Brain microvascular endothelial cell (primary cell): ENCODE measurements around the gene DYNC1H1.

Experiments
- DNase-seq: peaks from one replicate; pipeline ENCODE4 v3.0.0-alpha.2; 2020
- H3K27ac ChIP-seq: fragments of 250-450 bp; sonication (Bioruptor Pico); 2 replicates; pipeline ENCODE4 v1.5.1; 2020; ENCODE audit warnings: mild to moderate bottlenecking, moderate library complexity
- H3K27me3 ChIP-seq: fragments of 250-450 bp; sonication (Bioruptor Pico); replicated peaks from 2 replicates; pipeline ENCODE4 v1.5.1; 2020; ENCODE audit warnings: mild to moderate bottlenecking
- H3K36me3 ChIP-seq: fragments of 250-450 bp; sonication (Bioruptor Pico); replicated peaks from 2 replicates; pipeline ENCODE4 v1.5.1; 2020; ENCODE audit warnings: mild to moderate bottlenecking
- H3K4me3 ChIP-seq: 2 replicates; pipeline ENCODE4 v1.5.1; 2011; ENCODE audit warnings: low read depth, mild to moderate bottlenecking, control low read depth, low read length, moderate library complexity
- CTCF ChIP-seq: IDR thresholded peaks from 2 replicates; pipeline ENCODE4 v1.5.1; 2011; ENCODE audit warnings: low read depth, mild to moderate bottlenecking, moderate library complexity, low read length, control low read depth, inconsistent platforms; ENCODE audit errors: missing control alignments
- in situ Hi-C: cut with HindIII; loops from 2 replicates; pipeline ENCODE4 v1.10.0; 2017; ENCODE audit warnings: low sequenced_read_pairs, low pct_ligation_motif_present

Gene DYNC1H1

GRCh38 chr14:102040153-102040552, 75.8 kb downstream of the DYNC1H1 start:
- peaks cover 95% of the 10 kb centered on the region for H3K36me3 ChIP-seq
- no peaks in the 10 kb centered on the region for H3K27me3 ChIP-seq
- H3K4me3 ChIP-seq = no peak overlapping the region
- TF ChIP-seq CTCF = no peak
- in situ Hi-C loops = no loop called here
- no peak for DNase-seq
- no peak overlapping the region for H3K27ac ChIP-seq

- H3K4me3 ChIP-seq = no peak overlapping the region
Measured at GRCh38 chr14:102042699-102043098, 78.3 kb downstream of the DYNC1H1 start.

GRCh38 chr14:102043251-102044025, 79.1 kb downstream of the DYNC1H1 start:
- in situ Hi-C loops = no loop called here
- peaks cover 89% of the 10 kb centered on the region for H3K36me3 ChIP-seq
- DNase-seq = no peak
- no peak overlapping the region for H3K4me3 ChIP-seq
- no peak overlapping the region for H3K27ac ChIP-seq
- no peaks in the 10 kb centered on the region for H3K27me3 ChIP-seq
- TF ChIP-seq CTCF = no peak

More at GRCh38 chr14:102042699-102043098, 78.3 kb downstream of the DYNC1H1 start:
- Histone ChIP-seq H3K36me3 (peaks cover 89% of the 10 kb centered on the region), H3K27ac (no peak overlapping the region), H3K27me3 (no peaks in the 10 kb centered on the region)
- DNase-seq = no peak
- no peak for TF ChIP-seq CTCF
- in situ Hi-C loops = no loop called here

GRCh38 chr14:102044566-102044965, 80.2 kb downstream of the DYNC1H1 start:
- no peak for TF ChIP-seq CTCF
- Histone ChIP-seq H3K27me3 (no peaks in the 10 kb centered on the region), H3K4me3 (no peak overlapping the region), H3K36me3 (peaks cover 89% of the 10 kb centered on the region), H3K27ac (no peak overlapping the region)
- in situ Hi-C loops = no loop called here
- no peak for DNase-seq

GRCh38 chr14:102046337-102047278, 82.2 kb downstream of the DYNC1H1 start:
- no peak for DNase-seq
- peak; percentile 25 for TF ChIP-seq CTCF
- Histone ChIP-seq H3K27ac (no peak overlapping the region), H3K36me3 (peaks cover 89% of the 10 kb centered on the region), H3K4me3 (no peak overlapping the region), H3K27me3 (no peaks in the 10 kb centered on the region)
- in situ Hi-C loops = no loop called here
